Measurements from ENCODE around the gene THAP5. TPM values are rescaled to one million over a fixed set of nuclear protein-coding genes. Genes with fewer than 3 reads are reported as not detected.
A peak's percentile ranks its signal among the peaks of the same experiment; 100 is the strongest.
"Not testable (repeated sequence)": the region's sequence is repeated elsewhere in the genome, so short reads cannot be mapped to it uniquely, and the experiment has no call there.

Gene THAP5
- total RNA-seq, 8 experiments from 2014 or later = 22.2 to 46.8 (median 29.4) TPM

- no peak overlapping the region for H3K27ac ChIP-seq
- H3K4me3 ChIP-seq = no peak overlapping the region
- ATAC-seq (replicated peaks in 6 of 8) = peak in 3 of 8 experiments; percentile 38 to 66 (median 63)
- peaks cover 4 to 8% of the 10 kb centered on the region in 2 donors for H3K4me1 ChIP-seq (replicated peaks in 1 of 2)
- WGBS, 10 experiments = 60 to 100% (median 85%) methylated on average over 1 of the region's 1 CpG; no CpG with 5 or more reads in 2 of the 10 experiments
- in situ Hi-C loops (cut with MboI; ENCODE audit: low pct_unique_long_range_greater_than_20kb in 2 of 9, low sequenced_read_pairs in 9 of 9, unreplicated experiment in 9 of 9) = no loop called here
Measured at GRCh38 chr7:108576116-108576515, 6.6 kb upstream of the THAP5 start.

GRCh38 chr7:108575156-108575555, 5.7 kb upstream of the THAP5 start:
- Histone ChIP-seq H3K4me1 (replicated peaks in 1 of 2) (peaks cover 4 to 9% of the 10 kb centered on the region in 2 donors), H3K4me3 (no peak overlapping the region), H3K27ac (no peak overlapping the region)
- 67 to 100% (median 100%) methylated on average over 1 to 2 of the region's 2 CpGs; no CpG with 5 or more reads in 4 of the 10 experiments for WGBS, 10 experiments
- ATAC-seq (replicated peaks in 6 of 8) = no peak
- in situ Hi-C loops (cut with MboI; ENCODE audit: low pct_unique_long_range_greater_than_20kb in 2 of 9, low sequenced_read_pairs in 9 of 9, unreplicated experiment in 9 of 9) = no loop called here

- in situ Hi-C loops (cut with MboI; ENCODE audit: low pct_unique_long_range_greater_than_20kb in 2 of 9, low sequenced_read_pairs in 9 of 9, unreplicated experiment in 9 of 9) = no loop called here
- H3K27ac ChIP-seq = no peak overlapping the region
- no peak overlapping the region for H3K4me3 ChIP-seq
- H3K4me1 ChIP-seq (replicated peaks in 1 of 2) = peaks cover 10 to 22% of the 10 kb centered on the region in 2 donors
- no peak for ATAC-seq (replicated peaks in 6 of 8)
- WGBS, 10 experiments = 77 to 100% (median 93%) methylated on average over 1 to 2 of the region's 2 CpGs
Measured at GRCh38 chr7:108572480-108572879, 3.0 kb upstream of the THAP5 start.

- WGBS, 10 experiments = 0 to 6% (median 0%) methylated on average over 1 to 14 of the region's 36 CpGs
- peak; percentile 5 to 19 (median 9) for ATAC-seq (replicated peaks in 6 of 8)
- H3K27ac ChIP-seq = peak overlapping the region; percentile 83 to 95
- H3K4me1 ChIP-seq (replicated peaks in 1 of 2) = peaks cover 10 to 23% of the 10 kb centered on the region in 2 donors
- in situ Hi-C loops (cut with MboI; ENCODE audit: low pct_unique_long_range_greater_than_20kb in 2 of 9, low sequenced_read_pairs in 9 of 9, unreplicated experiment in 9 of 9) = no loop called here
- peak overlapping the region; percentile 67 to 84 (median 82) for H3K4me3 ChIP-seq
Measured at GRCh38 chr7:108570146-108570755, 745 bp upstream of the THAP5 start.

DNA sequence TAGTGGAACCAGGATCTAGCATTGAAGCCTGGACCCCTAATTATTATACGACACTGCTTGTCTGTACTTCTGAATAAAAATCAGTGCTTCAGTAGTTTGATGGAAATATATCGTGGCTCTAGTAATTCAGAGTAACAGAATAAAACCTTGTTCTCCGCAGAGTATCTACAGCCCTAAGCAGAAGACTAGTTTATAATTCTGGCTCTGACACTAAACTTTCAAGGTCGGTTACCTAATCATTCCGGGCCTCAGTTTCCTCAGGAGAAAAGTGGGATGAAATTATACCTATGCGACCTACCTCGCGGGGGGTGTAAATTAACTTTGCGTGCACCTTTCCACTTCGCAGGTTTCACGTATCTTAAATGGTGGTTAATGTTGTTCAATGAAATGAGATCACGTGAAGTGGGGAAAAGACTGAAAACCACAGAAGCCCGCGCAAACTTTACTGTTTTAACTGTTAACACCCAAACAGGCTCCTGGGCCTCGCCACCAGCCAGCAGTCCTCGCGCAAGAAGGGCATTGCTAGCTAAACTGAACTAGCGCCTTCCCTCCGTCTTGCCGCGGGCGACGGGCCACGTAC, 615 bp downstream of the THAP5 start:
- 0 to 28% (median 14%) methylated on average over 1 to 20 of the region's 24 CpGs for WGBS, 10 experiments
- Histone ChIP-seq H3K4me1 (replicated peaks in 1 of 2) (peaks cover 10 to 23% of the 10 kb centered on the region in 2 donors), H3K27ac (peak overlapping the region; percentile 91 to 92), H3K4me3 (peak overlapping the region; percentile 67 to 84 (median 82))
- ATAC-seq (replicated peaks in 6 of 8) = no peak
- in situ Hi-C loops (cut with MboI; ENCODE audit: low pct_unique_long_range_greater_than_20kb in 2 of 9, low sequenced_read_pairs in 9 of 9, unreplicated experiment in 9 of 9) = no loop called here

DNA sequence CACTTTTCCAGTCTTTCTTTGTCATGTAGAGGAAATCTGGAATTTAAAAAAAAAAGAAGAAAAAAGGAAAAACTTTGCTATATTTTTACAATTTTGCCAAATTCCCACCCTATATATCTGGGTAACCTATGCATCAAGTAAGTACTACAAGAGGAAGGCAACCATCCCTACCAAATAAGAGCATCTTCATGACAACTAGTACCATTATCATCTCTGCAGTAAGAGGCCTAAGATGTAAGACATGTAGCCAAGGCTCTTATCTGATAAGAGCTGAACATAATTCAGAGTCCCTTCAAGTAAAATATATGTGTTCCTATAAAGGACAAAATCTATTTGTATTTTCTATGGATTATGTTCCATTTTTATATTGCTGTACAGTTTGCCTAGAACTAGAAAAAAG, 3.5 kb downstream of the THAP5 start:
- in situ Hi-C loops (cut with MboI; ENCODE audit: low pct_unique_long_range_greater_than_20kb in 2 of 9, low sequenced_read_pairs in 9 of 9, unreplicated experiment in 9 of 9) = no loop called here
- H3K4me3 ChIP-seq = no peak overlapping the region
- H3K27ac ChIP-seq = no peak overlapping the region
- no peak for ATAC-seq (replicated peaks in 6 of 8)
- H3K4me1 ChIP-seq (replicated peaks in 1 of 2) = peaks cover 6 to 14% of the 10 kb centered on the region in 2 donors

DNA sequence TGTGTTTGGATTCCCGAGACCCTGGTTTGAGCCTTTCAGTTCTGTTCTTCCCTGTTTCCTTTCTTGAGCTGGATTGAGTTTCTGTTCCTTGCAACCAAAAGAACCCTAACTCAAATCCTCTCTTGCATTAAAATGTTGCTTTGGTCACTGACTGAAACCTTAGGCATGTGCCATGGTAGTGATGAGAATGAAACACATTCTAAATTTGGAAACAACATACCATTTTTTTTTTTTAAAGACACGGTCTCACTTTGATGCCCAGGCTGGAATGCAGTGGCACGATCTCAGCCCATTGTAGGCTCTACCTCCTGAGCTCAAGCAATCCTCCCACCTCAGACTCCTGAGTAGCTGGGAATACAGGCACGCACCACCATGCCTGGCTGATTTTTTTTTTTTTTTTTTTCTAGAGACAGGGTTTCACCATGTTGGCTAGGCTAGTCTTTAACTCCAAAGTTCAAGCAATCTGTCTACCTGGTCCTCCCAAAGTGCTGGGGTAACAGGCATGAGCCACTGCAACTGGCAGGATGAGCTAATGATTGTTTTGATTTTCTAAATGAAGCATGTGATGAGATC, 8.4 kb downstream of the THAP5 start:
- in situ Hi-C loops (cut with MboI; ENCODE audit: low pct_unique_long_range_greater_than_20kb in 2 of 9, low sequenced_read_pairs in 9 of 9, unreplicated experiment in 9 of 9) = no loop called here
- Histone ChIP-seq H3K4me1 (replicated peaks in 1 of 2) (no peaks in the 10 kb centered on the region), H3K4me3 (no peak overlapping the region), H3K27ac (no peak overlapping the region)
- WGBS, 10 experiments = 80 to 100% (median 96%) methylated on average over 1 to 4 of the region's 4 CpGs
- peak in 4 of 8 experiments; percentile 13 to 46 (median 25) for ATAC-seq (replicated peaks in 6 of 8)

DNA sequence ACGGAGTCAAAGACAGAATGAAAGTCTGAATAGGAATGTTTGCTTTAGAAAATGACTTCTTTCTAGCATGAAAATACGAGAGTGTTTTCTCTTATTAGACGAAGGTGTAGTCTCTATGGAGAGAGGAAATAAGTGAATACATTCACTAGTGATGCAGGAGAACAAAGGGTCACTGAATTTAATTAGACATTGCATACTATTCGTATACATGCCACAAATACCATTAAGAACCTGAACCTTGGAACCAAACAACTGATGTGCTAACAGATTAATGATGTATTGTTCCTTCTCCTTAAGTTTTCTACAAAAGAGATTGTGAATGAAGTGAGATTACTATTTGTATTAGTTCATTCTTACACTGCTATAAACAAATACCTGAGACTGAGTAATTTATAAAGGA, 10.3 kb downstream of the THAP5 start:
- 77 to 100% (median 89%) methylated on average over 1 to 4 of the region's 4 CpGs for WGBS, 10 experiments
- Histone ChIP-seq H3K27ac (no peak overlapping the region), H3K4me1 (replicated peaks in 1 of 2) (no peaks in the 10 kb centered on the region), H3K4me3 (no peak overlapping the region)
- ATAC-seq (replicated peaks in 6 of 8) = no peak
- in situ Hi-C loops (cut with MboI; ENCODE audit: low pct_unique_long_range_greater_than_20kb in 2 of 9, low sequenced_read_pairs in 9 of 9, unreplicated experiment in 9 of 9) = no loop called here

GRCh38 chr7:108557617-108558016, 11.9 kb downstream of the THAP5 start:
- Histone ChIP-seq H3K27ac (no peak overlapping the region), H3K4me1 (replicated peaks in 1 of 2) (no peaks in the 10 kb centered on the region), H3K4me3 (no peak overlapping the region)
- ATAC-seq (replicated peaks in 6 of 8) = no peak
- WGBS, 10 experiments = 80 to 100% (median 100%) methylated on average over 1 of the region's 1 CpG; no CpG with 5 or more reads in 3 of the 10 experiments
- in situ Hi-C loops (cut with MboI; ENCODE audit: low pct_unique_long_range_greater_than_20kb in 2 of 9, low sequenced_read_pairs in 9 of 9, unreplicated experiment in 9 of 9) = no loop called here

GRCh38 chr7:108557191-108557590, 12.3 kb downstream of the THAP5 start:
- ATAC-seq (replicated peaks in 6 of 8) = no peak
- in situ Hi-C loops (cut with MboI; ENCODE audit: low pct_unique_long_range_greater_than_20kb in 2 of 9, low sequenced_read_pairs in 9 of 9, unreplicated experiment in 9 of 9) = no loop called here
- 69 to 100% (median 87%) methylated on average over 1 to 3 of the region's 3 CpGs; no CpG with 5 or more reads in 2 of the 10 experiments for WGBS, 10 experiments

DNA sequence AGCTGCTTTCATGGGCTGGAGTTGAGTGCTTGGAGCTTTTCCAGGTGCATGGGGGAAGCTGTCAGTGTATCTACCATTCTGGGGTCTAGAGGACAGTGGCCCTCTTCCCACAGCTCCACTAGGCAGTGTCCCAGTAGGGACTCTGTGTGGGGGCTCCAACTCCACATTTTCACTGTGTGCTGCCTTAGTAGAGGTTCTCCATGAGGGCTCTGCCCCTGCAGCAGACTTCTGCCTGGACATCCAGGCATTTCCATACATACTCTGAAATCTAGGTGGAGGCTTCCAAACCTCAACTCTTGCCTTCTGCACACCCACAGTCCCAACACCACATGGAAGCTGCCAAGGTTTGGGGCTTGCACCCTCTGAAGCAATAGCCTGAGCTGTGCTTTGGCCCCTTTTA, 12.8 kb downstream of the THAP5 start:
- H3K4me3 ChIP-seq; ATAC-seq (replicated peaks in 6 of 8); H3K27ac ChIP-seq; in situ Hi-C loops (cut with MboI; ENCODE audit: low pct_unique_long_range_greater_than_20kb in 2 of 9, low sequenced_read_pairs in 9 of 9, unreplicated experiment in 9 of 9); H3K4me1 ChIP-seq (replicated peaks in 1 of 2): not testable (repeated sequence)

More at GRCh38 chr7:108557191-108557590, 12.3 kb downstream of the THAP5 start:
- H3K4me3 ChIP-seq = no peak overlapping the region
- no peaks in the 10 kb centered on the region for H3K4me1 ChIP-seq (replicated peaks in 1 of 2)
- H3K27ac ChIP-seq = no peak overlapping the region

GRCh38 chr7:108548141-108548896, 21.2 kb downstream of the THAP5 start:
- in situ Hi-C loops (cut with MboI; ENCODE audit: low pct_unique_long_range_greater_than_20kb in 2 of 9, low sequenced_read_pairs in 9 of 9, unreplicated experiment in 9 of 9); H3K4me1 ChIP-seq (replicated peaks in 1 of 2); H3K4me3 ChIP-seq; H3K27ac ChIP-seq: not testable (repeated sequence)
- WGBS, 10 experiments = 50 to 100% (median 76%) methylated on average over 1 to 2 of the region's 2 CpGs
- ATAC-seq (replicated peaks in 6 of 8) = peak in 1 of 8 experiments; percentile 33

GRCh38 chr7:108541478-108541877, 28.0 kb downstream of the THAP5 start:
- Histone ChIP-seq H3K4me3 (no peak overlapping the region), H3K4me1 (replicated peaks in 1 of 2) (no peaks in the 10 kb centered on the region), H3K27ac (no peak overlapping the region)
- no peak for ATAC-seq (replicated peaks in 6 of 8)
- in situ Hi-C loops (cut with MboI; ENCODE audit: low pct_unique_long_range_greater_than_20kb in 2 of 9, low sequenced_read_pairs in 9 of 9, unreplicated experiment in 9 of 9) = no loop called here
- 16 to 70% (median 46%) methylated on average over 1 to 2 of the region's 2 CpGs for WGBS, 10 experiments
